IMR-90 (cell line): ENCODE measurements around the gene ADAMTSL4. TPM values are rescaled to one million over a fixed set of nuclear protein-coding genes. Genes with fewer than 3 reads are reported as not detected.
A peak's percentile ranks its signal among the peaks of the same experiment; 100 is the strongest.

Source experiments
- ATAC-seq: fragments of 200-7000 bp; cut with Tn5 transposase; 2 replicates; pipeline ENCODE4 v1.9.1; 2020; ENCODE audit warnings: low read depth, mild to moderate bottlenecking, moderate library complexity
- BruUV-seq: library from RNA; stranded (reverse); fragments of 400-500 nt; replicated peaks from 2 replicates; lab custom pipeline; 2021; lab: Mats Ljungman, UMichigan
- CTCF ChIA-PET: fragments of 300-600 bp; formaldehyde crosslinking; extraction: SDS; loops from one replicate; lab custom pipeline; 2021; ENCODE audit warnings: antibody characterized with exemption; lab: Yijun Ruan, JAX
- POLR2A ChIA-PET: fragments of 300-600 bp; sonication (Branson Sonifier 250); formaldehyde crosslinking; loops from one replicate; lab custom pipeline; 2022; ENCODE audit warnings: antibody characterized with exemption; ENCODE audit not compliant: unreplicated experiment; lab: Charles Lee
- DNase-seq: peaks from one replicate; pipeline ENCODE4 v3.0.0; 2013
- H2AFZ ChIP-seq: replicated peaks from 2 replicates; pipeline ENCODE3; 2013; ENCODE audit warnings: low read length, mild to moderate bottlenecking; ENCODE audit not compliant: poor library complexity
- H2AK5ac ChIP-seq: 2 replicates; pipeline ENCODE4 v1.6.1; 2013; ENCODE audit warnings: low read depth, low read length, inconsistent platforms
- H2AK9ac ChIP-seq: replicated peaks from 2 replicates; pipeline ENCODE3; 2013; ENCODE audit warnings: mild to moderate bottlenecking, low read depth, low read length, moderate library complexity; ENCODE audit not compliant: poor library complexity
- H2BK120ac ChIP-seq: 2 replicates; pipeline ENCODE4 v1.6.1; 2013; ENCODE audit warnings: low read depth, low read length, inconsistent platforms
- H2BK15ac ChIP-seq: 3 replicates; pipeline ENCODE4 v1.6.1; 2013; ENCODE audit warnings: low read depth, low read length, inconsistent platforms
- H2BK20ac ChIP-seq: 2 replicates; pipeline ENCODE4 v1.6.1; 2013; ENCODE audit warnings: low read depth, mild to moderate bottlenecking, inconsistent platforms, low read length, moderate library complexity
- H2BK5ac ChIP-seq: 2 replicates; pipeline ENCODE4 v1.6.1; 2013; ENCODE audit warnings: mild to moderate bottlenecking, low read depth, low read length, inconsistent platforms; ENCODE audit not compliant: poor library complexity, severe bottlenecking
- H3K14ac ChIP-seq: replicated peaks from 2 replicates; pipeline ENCODE4 v1.6.1; 2013; ENCODE audit warnings: low read depth, low read length, inconsistent platforms
- H3K18ac ChIP-seq: 2 replicates; pipeline ENCODE4 v1.6.1; 2013; ENCODE audit warnings: low read depth, low read length, control low read depth
- H3K23ac ChIP-seq: 2 replicates; pipeline ENCODE4 v1.6.1; 2013; ENCODE audit warnings: low read depth, low read length, inconsistent platforms
- H3K27ac ChIP-seq: 2 replicates; pipeline ENCODE4 v1.5.1; 2013; ENCODE audit warnings: mild to moderate bottlenecking, control low read depth, low read length; ENCODE audit not compliant: insufficient read depth
- H3K27me3 ChIP-seq: 2 replicates; pipeline ENCODE4 v1.6.1; 2013; ENCODE audit warnings: low read length; ENCODE audit not compliant: control insufficient read depth, insufficient read depth
- H3K36me3 ChIP-seq: 2 replicates; pipeline ENCODE4 v1.6.1; 2013; ENCODE audit warnings: low read length, mixed read lengths; ENCODE audit not compliant: control insufficient read depth, insufficient read depth
- H3K4ac ChIP-seq: 2 replicates; pipeline ENCODE4 v1.6.1; 2013; ENCODE audit warnings: low read depth, low read length, inconsistent platforms
- H3K4me1 ChIP-seq: 2 replicates; pipeline ENCODE4 v1.6.1; 2013; ENCODE audit warnings: low read length, mixed read lengths; ENCODE audit not compliant: control insufficient read depth, insufficient read depth
- H3K4me2 ChIP-seq: 2 replicates; pipeline ENCODE4 v1.6.1; 2013; ENCODE audit warnings: low read depth, mild to moderate bottlenecking, control low read depth, low read length, moderate library complexity
- H3K4me3 ChIP-seq: 2 replicates; pipeline ENCODE4 v1.5.1; 2013; ENCODE audit warnings: low read depth, mild to moderate bottlenecking, control low read depth, low read length, moderate library complexity; ENCODE audit not compliant: insufficient read depth
- H3K56ac ChIP-seq: 2 replicates; pipeline ENCODE4 v1.6.1; 2013; ENCODE audit warnings: low read length, inconsistent platforms; ENCODE audit not compliant: insufficient read depth; ENCODE audit errors: extremely low read depth
- H3K79me1 ChIP-seq, 2 experiments: 2 replicates each; pipeline ENCODE4 v1.6.1; 2013; ENCODE audit warnings: low read length in 2 of 2, inconsistent platforms in 1 of 2, low read depth in 1 of 2
- H3K9ac ChIP-seq: 2 replicates; pipeline ENCODE4 v1.6.1; 2013; ENCODE audit warnings: low read depth, low read length, control low read depth
- H3K9me1 ChIP-seq: 2 replicates; pipeline ENCODE4 v1.6.1; 2013; ENCODE audit warnings: low read length, inconsistent platforms; ENCODE audit not compliant: insufficient read depth
- H3K9me3 ChIP-seq: 2 replicates; pipeline ENCODE4 v1.6.1; 2013; ENCODE audit warnings: low read length; ENCODE audit not compliant: control insufficient read depth, insufficient read depth
- H4K20me1 ChIP-seq: 2 replicates; pipeline ENCODE4 v1.6.1; 2013; ENCODE audit warnings: low read length, inconsistent platforms; ENCODE audit not compliant: insufficient read depth
- H4K5ac ChIP-seq: 2 replicates; pipeline ENCODE4 v1.6.1; 2013; ENCODE audit warnings: mild to moderate bottlenecking, low read depth, low read length, control low read depth
- H4K8ac ChIP-seq, 2 experiments: 2 replicates each; pipeline ENCODE4 v1.6.1; 2013; ENCODE audit warnings: low read depth in 2 of 2, low read length in 2 of 2, control low read depth in 1 of 2, inconsistent platforms in 1 of 2
- H4K91ac ChIP-seq: 2 replicates; pipeline ENCODE4 v1.6.1; 2013; ENCODE audit warnings: low read depth, low read length, inconsistent platforms; ENCODE audit not compliant: insufficient read depth
- BHLHE40 ChIP-seq: fragments of 150-350 bp; IDR thresholded peaks from 2 replicates; pipeline ENCODE4 v1.6.1; 2016; ENCODE audit warnings: mild to moderate bottlenecking, low read depth, low read length
- CEBPB ChIP-seq: IDR thresholded peaks from 2 replicates; pipeline ENCODE4 v1.6.1; 2012; ENCODE audit warnings: low read depth, low read length, improper control_type of control experiment
- CHD1 ChIP-seq: IDR thresholded peaks from 2 replicates; pipeline ENCODE4 v1.6.1; 2012; ENCODE audit warnings: low read depth, low read length, improper control_type of control experiment
- ELK1 ChIP-seq: fragments of 150-350 bp; IDR thresholded peaks from 2 replicates; pipeline ENCODE4 v1.6.1; 2016; ENCODE audit warnings: low read depth, mild to moderate bottlenecking, low read length, moderate library complexity, borderline replicate concordance
- FOS ChIP-seq: fragments of 150-350 bp; IDR thresholded peaks from 2 replicates; pipeline ENCODE4 v1.6.1; 2016; ENCODE audit warnings: low read depth, low read length
- MAFK ChIP-seq: IDR thresholded peaks from 2 replicates; pipeline ENCODE4 v1.6.1; 2012; ENCODE audit warnings: low read depth, low read length, improper control_type of control experiment
- MAZ ChIP-seq: IDR thresholded peaks from 2 replicates; pipeline ENCODE4 v1.6.1; 2012; ENCODE audit warnings: low read depth, mild to moderate bottlenecking, low read length, improper control_type of control experiment, moderate library complexity, borderline replicate concordance
- MXI1 ChIP-seq: IDR thresholded peaks from 2 replicates; pipeline ENCODE4 v1.6.1; 2012; ENCODE audit warnings: low read depth, mild to moderate bottlenecking, low read length, moderate library complexity, borderline replicate concordance
- NFE2L2 ChIP-seq: fragments of 150-350 bp; IDR thresholded peaks from 2 replicates; pipeline ENCODE4 v1.6.1; 2016; ENCODE audit warnings: low read depth, mild to moderate bottlenecking, low read length
- POLR2A ChIP-seq: IDR thresholded peaks from 2 replicates; pipeline ENCODE4 v1.6.1; 2012; ENCODE audit warnings: mild to moderate bottlenecking, low read depth, low read length
- RAD21 ChIP-seq: IDR thresholded peaks from 2 replicates; pipeline ENCODE4 v1.6.1; 2012; ENCODE audit warnings: low read length, improper control_type of control experiment
- RCOR1 ChIP-seq: IDR thresholded peaks from 2 replicates; pipeline ENCODE4 v1.6.1; 2012; ENCODE audit warnings: mild to moderate bottlenecking, low read length, improper control_type of control experiment; ENCODE audit not compliant: insufficient replicate concordance
- RFX5 ChIP-seq: IDR thresholded peaks from 2 replicates; pipeline ENCODE4 v1.8.0; 2012; ENCODE audit warnings: low read depth, mild to moderate bottlenecking, low read length, moderate library complexity
- USF2 ChIP-seq: fragments of 150-350 bp; IDR thresholded peaks from 2 replicates; pipeline ENCODE4 v1.6.1; 2017; ENCODE audit warnings: mild to moderate bottlenecking, antibody characterized with exemption, low read length, low read depth
- whole genome bisulfite sequencing, 2 experiments: methylation state at CpG; one replicate each; pipeline versions ENCODE4 v1.1.5 to v1.1.7; 2013; ENCODE audit warnings: missing lambda C conversion rate in 2 of 2; ENCODE audit not compliant: insufficient read length in 1 of 2; ENCODE audit errors: extremely low coverage in 2 of 2; 5-methylcytosine and 5-hydroxymethylcytosine counted together
- dilution Hi-C: fragments of 300-500 bp; cut with HindIII; formaldehyde crosslinking; loops from one replicate; pipeline ENCODE4 v1.14.3; 2018; ENCODE audit warnings: low sequenced_read_pairs; ENCODE audit not compliant: unreplicated experiment
- in situ Hi-C: fragments of 300-500 bp; cut with MboI; formaldehyde crosslinking; loops from 3 replicates; pipeline ENCODE4 v1.14.3; 2019; ENCODE audit warnings: low sequenced_read_pairs, inconsistent platforms, mixed read lengths
- intact Hi-C: fragments of 100-400 bp; cut with micrococcal nuclease; formaldehyde crosslinking; loops from 2 replicates; pipeline ENCODE4 v1.10.0; 2022
- polyA plus RNA-seq, 3 experiments: library from polyadenylated mRNA; depleted of rRNA; stranded (reverse); fragments of >200 nt; gene quantifications; 2 replicates each; pipeline ENCODE4 v1.2.3, GENCODE V29; 2012; ENCODE audit warnings: low replicate concordance in 1 of 3
- total RNA-seq: library from RNA; depleted of rRNA; stranded (reverse); fragments of >200 nt; gene quantifications from 2 replicates; pipeline ENCODE4 v1.2.3, GENCODE V29; 2012

The ADAMTSL4 gene
- total and polyA plus RNA-seq, 2 of the 4 experiments (the other 2 are of a cell fraction), result 0.54 to 12.2 TPM

GRCh38 chr1:150574260-150575071 lies 25.3 kb downstream of the ADAMTSL4 start:
- POLR2A ChIA-PET, result interaction anchor here (0.6 kb wide), 1 partner anchor 9 kb away, joined by 3 read pairs; no protein-coding TSS in a partner anchor
- H2BK15ac ChIP-seq, result no peak overlapping the region
- peak overlapping the region; percentile 30; the same call in 1 of the 2 replicates for H3K27ac ChIP-seq

More at GRCh38 chr1:150574260-150575071, 25.3 kb downstream of the ADAMTSL4 start:
- peaks cover 10% of the 10 kb centered on the region for H3K9me1 ChIP-seq
- ATAC-seq (no peak), DNase-seq (no peak)
- intact Hi-C loops, result no loop called here
- H3K18ac ChIP-seq, result no peak overlapping the region
- CTCF ChIA-PET, result no interaction called here
- 0 out of 2 replicates have a peak overlapping the region, but pooled peaks have one; percentile 13 for H3K9ac ChIP-seq
- WGBS, 2 experiments, result no CpG with 5 or more reads among the region's 6 CpGs
- H3K27me3 ChIP-seq, result no peaks in the 10 kb centered on the region
- peak overlapping the region; percentile 99 for H3K4me2 ChIP-seq
- no TSS peak for BruUV-seq
- no peak overlapping the region for H2AFZ ChIP-seq
- H3K4ac ChIP-seq, result no peak overlapping the region
- H3K4me3 ChIP-seq, result peak overlapping the region; percentile 7; the same call in 1 of the 2 replicates
- H2BK120ac ChIP-seq, result no peak overlapping the region
- peak overlapping the region; percentile 53; the same call in 1 of the 2 replicates for H3K23ac ChIP-seq
- H3K36me3 ChIP-seq, result peaks cover 57% of the 10 kb centered on the region
- no peak overlapping the region for H2BK20ac ChIP-seq
- no peak overlapping the region for H4K8ac ChIP-seq
- TF ChIP-seq MAFK (no peak), MXI1 (no peak), POLR2A (peak; percentile 76), RCOR1 (no peak), ELK1 (no peak), USF2 (no peak), BHLHE40 (no peak), FOS (no peak), MAZ (peak; percentile 34; the same call in 1 of the 2 replicates), CHD1 (peak; percentile 35), RAD21 (no peak), NFE2L2 (no peak), CEBPB (no peak), RFX5 (no peak)
- H2BK5ac ChIP-seq, result peak overlapping the region; percentile 49
- H2AK5ac ChIP-seq, result no peak overlapping the region
- no peak overlapping the region for H3K56ac ChIP-seq
- H3K14ac ChIP-seq, result peak overlapping the region; percentile 43; the same call in 1 of the 2 replicates
- no peaks in the 10 kb centered on the region for H3K9me3 ChIP-seq
- H4K91ac ChIP-seq, result no peak overlapping the region
- in situ Hi-C loops, result loop anchor here (5.0 kb wide), 1 partner anchor 38 kb away; no protein-coding TSS in a partner anchor
- H3K4me1 ChIP-seq, result peaks cover 15% of the 10 kb centered on the region
- H4K20me1 ChIP-seq, result peaks cover 99% of the 10 kb centered on the region
- no peak overlapping the region for H2AK9ac ChIP-seq
- H4K5ac ChIP-seq, result no peak overlapping the region
- dilution Hi-C loops, result no loop called here
- H3K79me1 ChIP-seq, result peaks cover 8 to 26% of the 10 kb centered on the region in 2 experiments; a peak in 3 of 4 replicates
